OCI-LY7 (cell line): Measurements from ENCODE around the gene HPGDS. TPM values are rescaled to one million over a fixed set of nuclear protein-coding genes. Genes with fewer than 3 reads are reported as not detected.

ENCODE experiments used
- BruUV-seq: library from RNA; stranded (reverse); fragments of 400-500 nt; replicated peaks from 2 replicates; lab custom pipeline; 2021; lab: Mats Ljungman, UMichigan
- CTCF ChIA-PET: fragments of 300-600 bp; sonication (Branson Sonifier 250); formaldehyde crosslinking; loops from one replicate; lab custom pipeline; 2022; ENCODE audit warnings: antibody characterized with exemption; ENCODE audit not compliant: unreplicated experiment; lab: Charles Lee
- POLR2A ChIA-PET: fragments of 300-600 bp; sonication (Branson Sonifier 250); formaldehyde crosslinking; loops from one replicate; lab custom pipeline; 2022; ENCODE audit warnings: antibody characterized with exemption; lab: Charles Lee
- DNase-seq: peaks from one replicate; pipeline ENCODE4 v3.0.0-alpha.2; 2015; ENCODE audit warnings: low spot score
- H2AFZ ChIP-seq: fragments of 200-600 bp; sonication (generic), shearing (Covaris generic); 2 replicates; pipeline ENCODE4 v1.6.1; 2014; ENCODE audit warnings: mild to moderate bottlenecking, antibody characterized with exemption, low read length, moderate library complexity
- H3K27ac ChIP-seq: fragments of 200-600 bp; sonication (generic); 2 replicates; pipeline ENCODE4 v1.5.1; 2014; ENCODE audit warnings: mixed run types, low read depth, mild to moderate bottlenecking, moderate library complexity, low read length, inconsistent platforms; ENCODE audit not compliant: poor library complexity, severe bottlenecking
- H3K36me3 ChIP-seq: fragments of 200-600 bp; sonication (generic); 2 replicates; pipeline ENCODE4 v1.6.1; 2014; ENCODE audit warnings: mild to moderate bottlenecking, antibody characterized with exemption, low read length, moderate library complexity, mixed read lengths; ENCODE audit not compliant: insufficient read depth
- H3K4me1 ChIP-seq: fragments of 200-600 bp; sonication (generic); 2 replicates; pipeline ENCODE4 v1.5.1; 2014; ENCODE audit warnings: mild to moderate bottlenecking, low read length; ENCODE audit not compliant: insufficient read depth, poor library complexity, severe bottlenecking
- H3K4me2 ChIP-seq: fragments of 200-600 bp; sonication (generic); 2 replicates; pipeline ENCODE4 v1.6.1; 2014; ENCODE audit warnings: mild to moderate bottlenecking, low read length
- H3K4me3 ChIP-seq: fragments of 200-600 bp; sonication (generic); 2 replicates; pipeline ENCODE4 v1.5.1; 2014; ENCODE audit warnings: mild to moderate bottlenecking, low read depth, low read length; ENCODE audit not compliant: poor library complexity, severe bottlenecking
- H3K79me2 ChIP-seq: fragments of 200-600 bp; sonication (generic); 2 replicates; pipeline ENCODE4 v1.6.1; 2016; ENCODE audit warnings: low read depth, mild to moderate bottlenecking, low read length, moderate library complexity, mixed read lengths; ENCODE audit not compliant: insufficient read depth
- H3K9me2 ChIP-seq: fragments of 200-600 bp; sonication (generic); 2 replicates; pipeline ENCODE4 v1.6.1; 2016; ENCODE audit warnings: mild to moderate bottlenecking, low read length, mixed read lengths; ENCODE audit not compliant: insufficient read depth
- H3K9me3 ChIP-seq: fragments of 200-600 bp; sonication (generic); 2 replicates; pipeline ENCODE4 v1.6.1; 2014; ENCODE audit warnings: mild to moderate bottlenecking, mixed run types, low read length, mixed read lengths
- H4K20me1 ChIP-seq: fragments of 200-600 bp; sonication (generic); 2 replicates; pipeline ENCODE4 v1.6.1; 2014; ENCODE audit warnings: mild to moderate bottlenecking, antibody characterized with exemption, low read length, moderate library complexity, mixed read lengths; ENCODE audit not compliant: insufficient read depth
- CTCF ChIP-seq: fragments of 200-600 bp; sonication (generic); conservative IDR thresholded peaks from 2 replicates; pipeline ENCODE4 v1.5.1; 2014; ENCODE audit warnings: mild to moderate bottlenecking, antibody characterized with exemption, low read length, moderate library complexity, mixed read lengths
- EZH2phosphoT487 ChIP-seq: fragments of 200-600 bp; sonication (generic); IDR thresholded peaks from 2 replicates; pipeline ENCODE4 v1.6.1; 2018; ENCODE audit warnings: low read depth, borderline replicate concordance, mild to moderate bottlenecking, mixed run types, antibody characterized with exemption, low read length, moderate library complexity, mixed read lengths
- intact Hi-C: fragments of 100-400 bp; cut with micrococcal nuclease; formaldehyde crosslinking; loops from one replicate; pipeline ENCODE4 v1.10.0; 2022; ENCODE audit not compliant: unreplicated experiment
- total RNA-seq, 2 experiments: library from RNA; depleted of rRNA in 1 of 2; stranded (reverse); fragments of >200 nt in 1 of 2; shearing (Covaris generic) in 1 of 2; gene quantifications; 2 replicates each; pipeline ENCODE4 v1.2.3, GENCODE V29; 2014 to 2022

Gene HPGDS
- total RNA-seq, 2 experiments from 2014 or later, result not detected

- no peak for DNase-seq
- no peaks in the 10 kb centered on the region for H3K4me1 ChIP-seq
- no peak overlapping the region for H3K27ac ChIP-seq
- intact Hi-C loops, result no loop called here
- H3K4me3 ChIP-seq, result no peak overlapping the region
- no peak overlapping the region for H3K4me2 ChIP-seq
- no peaks in the 10 kb centered on the region for H4K20me1 ChIP-seq
- H3K36me3 ChIP-seq, result no peaks in the 10 kb centered on the region
- H3K9me2 ChIP-seq, result no peaks in the 10 kb centered on the region
- no peak overlapping the region for H2AFZ ChIP-seq
- POLR2A ChIA-PET, result no interaction called here
- H3K9me3 ChIP-seq, result no peaks in the 10 kb centered on the region
- TF ChIP-seq CTCF (no peak), EZH2phosphoT487 (no peak)
- CTCF ChIA-PET, result no interaction called here
- no peaks in the 10 kb centered on the region for H3K79me2 ChIP-seq
- BruUV-seq, result no TSS peak
Observed at GRCh38 chr4:94333866-94334265, 8.8 kb downstream of the HPGDS start.

DNA sequence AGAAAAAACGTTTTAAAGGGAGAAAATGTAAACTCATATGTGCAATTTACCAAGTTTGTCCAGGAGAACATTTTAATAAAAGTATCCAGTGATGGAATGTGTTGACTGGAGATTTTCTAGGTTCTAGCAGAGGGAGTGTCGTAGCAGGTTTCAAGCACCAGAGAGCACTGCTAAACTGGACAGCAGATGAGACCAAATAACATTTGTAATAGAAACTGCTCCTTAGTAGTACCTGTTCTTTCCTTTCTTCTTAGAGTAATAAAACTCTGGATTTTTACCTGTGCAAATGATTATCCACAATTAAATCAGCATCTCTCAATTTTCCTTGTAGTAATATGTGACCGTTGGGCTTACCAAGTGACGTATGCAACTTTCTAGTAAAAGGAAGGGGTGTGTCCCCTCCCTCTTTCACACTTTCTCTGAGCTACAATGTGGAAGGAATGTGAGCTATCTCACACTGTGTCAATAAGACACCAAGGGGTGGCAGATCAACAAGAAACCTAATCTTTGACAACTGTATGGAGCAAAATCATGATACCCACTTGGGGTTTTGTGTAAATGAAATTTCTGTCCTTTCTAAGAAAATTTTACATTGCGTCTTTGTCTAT is 9.5 kb downstream of the HPGDS start:
- CTCF ChIA-PET, result no interaction called here
- no peaks in the 10 kb centered on the region for H3K9me3 ChIP-seq
- no peaks in the 10 kb centered on the region for H3K36me3 ChIP-seq
- no peaks in the 10 kb centered on the region for H3K9me2 ChIP-seq
- no peak for DNase-seq
- POLR2A ChIA-PET, result no interaction called here
- H3K4me3 ChIP-seq, result no peak overlapping the region
- no peak overlapping the region for H2AFZ ChIP-seq
- H3K4me2 ChIP-seq, result no peak overlapping the region
- intact Hi-C loops, result no loop called here
- no peaks in the 10 kb centered on the region for H4K20me1 ChIP-seq
- BruUV-seq, result no TSS peak
- no peaks in the 10 kb centered on the region for H3K79me2 ChIP-seq
- TF ChIP-seq CTCF (no peak), EZH2phosphoT487 (no peak)
- no peaks in the 10 kb centered on the region for H3K4me1 ChIP-seq
- no peak overlapping the region for H3K27ac ChIP-seq

- ChIA-PET POLR2A (interaction anchor here (1.1 kb wide), 1 partner anchor 28 kb away, joined by 3 read pairs; no protein-coding TSS in a partner anchor), CTCF (no interaction called here)
- Histone ChIP-seq H3K4me1 (no peaks in the 10 kb centered on the region), H3K4me3 (no peak overlapping the region), H3K4me2 (no peak overlapping the region), H3K79me2 (no peaks in the 10 kb centered on the region), H3K9me2 (no peaks in the 10 kb centered on the region), H3K36me3 (no peaks in the 10 kb centered on the region), H4K20me1 (no peaks in the 10 kb centered on the region), H2AFZ (no peak overlapping the region), H3K27ac (no peak overlapping the region), H3K9me3 (0 out of 2 replicates have a peak, but pooled peaks cover 3% of the 10 kb centered on the region)
- intact Hi-C loops, result no loop called here
- no peak for DNase-seq
- no TSS peak for BruUV-seq
- TF ChIP-seq CTCF, result no peak
- TF ChIP-seq EZH2phosphoT487, result no peak
Observed at GRCh38 chr4:94329933-94330332, 12.7 kb downstream of the HPGDS start.
